CD4-positive, alpha-beta T cell treated with Interleukin-15 for 4 hours (primary cell): Measurements from ENCODE around the gene FGFR3.

Experiments used
- DNase-seq: peaks from one replicate; pipeline ENCODE4 v3.0.0-alpha.2; 2020; ENCODE audit warnings: low spot score

Gene FGFR3

GRCh38 chr4:1788254-1788973 is 4.7 kb upstream of the FGFR3 start:
- no peak for DNase-seq

GRCh38 chr4:1789552-1789951 is 3.5 kb upstream of the FGFR3 start:
- no peak for DNase-seq

GRCh38 chr4:1790005-1790404 is 3.1 kb upstream of the FGFR3 start:
- no peak for DNase-seq

DNA sequence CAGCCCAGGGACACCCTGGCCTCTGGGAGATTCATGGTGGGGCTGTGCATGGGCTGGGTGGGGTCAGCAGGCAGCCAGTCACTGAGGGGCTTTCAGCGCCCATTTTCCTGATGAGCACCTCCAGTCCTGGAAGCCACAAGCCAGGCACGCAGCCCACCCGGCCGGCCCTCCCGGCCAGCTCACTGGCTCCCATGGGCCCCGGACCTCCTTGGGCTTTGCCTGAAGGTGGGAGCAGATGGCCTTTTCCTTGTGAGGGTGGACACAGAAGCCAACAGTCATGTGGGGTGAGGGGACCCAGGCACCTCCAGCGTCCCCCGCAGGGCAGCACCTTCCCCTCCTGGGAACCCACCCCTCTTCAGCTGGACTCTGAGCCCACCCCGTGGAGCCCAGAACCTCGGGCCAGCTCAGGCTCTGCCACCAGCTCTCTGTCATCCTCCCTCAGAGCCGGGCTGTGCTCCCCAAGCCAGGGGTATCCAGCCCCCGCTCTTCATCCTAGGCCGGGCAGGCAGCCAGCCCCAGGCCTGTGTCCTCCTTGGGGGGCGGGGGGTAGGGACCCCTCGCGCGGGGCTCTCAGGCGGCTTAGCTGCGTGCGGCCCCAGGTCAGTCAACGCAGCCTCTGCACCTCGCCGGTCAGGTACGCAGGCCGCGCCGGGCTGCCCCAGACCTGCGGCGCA is 798 bp upstream of the FGFR3 start:
- no peak for DNase-seq

GRCh38 chr4:1793496-1793840 is 375 bp downstream of the FGFR3 start:
- peak; percentile 28 for DNase-seq

DNA sequence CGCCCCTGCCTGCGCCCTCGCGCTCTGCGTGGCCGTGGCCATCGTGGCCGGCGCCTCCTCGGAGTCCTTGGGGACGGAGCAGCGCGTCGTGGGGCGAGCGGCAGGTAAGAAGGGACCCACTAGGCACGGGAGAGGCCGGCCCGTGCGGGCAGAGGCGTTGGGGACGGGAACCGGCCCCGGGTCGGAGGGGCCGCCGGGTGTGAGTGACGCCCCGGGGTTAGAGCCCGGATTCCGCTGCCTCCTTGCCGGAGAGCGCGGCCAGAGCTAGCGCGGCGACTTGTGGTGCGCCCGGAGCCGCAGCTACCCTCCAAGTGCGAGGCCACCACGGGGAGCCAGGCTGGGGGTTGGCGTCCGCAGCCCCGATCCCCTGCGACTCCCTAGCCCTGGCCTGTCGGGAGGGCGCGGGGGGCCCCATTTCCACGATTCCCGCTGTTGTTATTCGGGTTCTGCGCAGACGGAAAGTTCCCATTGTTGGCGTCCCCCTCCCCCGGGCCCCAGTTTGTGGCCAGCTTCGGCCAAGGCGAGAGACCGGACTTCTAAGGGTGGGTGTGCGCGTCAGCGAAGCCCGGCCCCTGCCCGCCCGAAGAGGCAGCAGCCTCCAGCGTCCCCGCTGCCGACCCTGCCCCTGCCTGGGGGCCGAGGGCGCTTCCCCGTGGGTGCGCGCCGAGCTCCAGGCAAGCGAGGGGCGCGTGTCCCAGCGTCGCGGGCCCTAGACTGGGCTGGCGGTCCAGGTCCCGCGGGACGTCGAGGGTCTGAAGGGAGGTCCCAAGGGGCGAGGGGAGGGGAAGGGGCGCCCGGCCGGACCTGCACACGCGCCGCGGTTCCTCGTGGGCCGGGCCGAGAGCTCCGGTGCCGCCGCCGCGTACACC is 1.1 kb downstream of the FGFR3 start:
- DNase-seq: no peak

DNA sequence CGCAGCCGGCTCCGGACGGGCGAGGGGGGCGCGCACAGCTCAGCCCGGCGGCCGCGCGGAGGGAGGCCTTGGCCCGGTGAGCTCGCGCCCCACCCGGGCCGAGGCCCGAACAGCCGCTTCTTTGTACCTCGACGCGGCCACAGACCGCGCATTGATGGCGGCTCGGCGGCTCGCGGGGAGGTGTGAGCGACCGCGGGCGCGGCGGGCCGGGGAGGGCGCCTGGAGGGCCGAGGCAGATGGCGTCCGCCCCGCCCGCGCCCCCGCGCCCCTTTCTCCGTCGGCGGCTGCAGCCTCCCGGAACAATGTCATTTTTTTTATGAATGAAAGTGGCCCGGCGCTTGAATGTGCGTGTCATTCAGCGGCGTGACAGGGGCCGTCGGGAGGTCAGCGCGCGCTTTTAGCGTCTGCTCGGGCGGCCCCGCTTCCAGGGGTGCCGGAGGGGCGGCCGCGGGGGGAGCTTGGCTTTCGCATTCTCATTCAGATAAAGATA is 1.8 kb downstream of the FGFR3 start:
- DNase-seq: no peak

DNA sequence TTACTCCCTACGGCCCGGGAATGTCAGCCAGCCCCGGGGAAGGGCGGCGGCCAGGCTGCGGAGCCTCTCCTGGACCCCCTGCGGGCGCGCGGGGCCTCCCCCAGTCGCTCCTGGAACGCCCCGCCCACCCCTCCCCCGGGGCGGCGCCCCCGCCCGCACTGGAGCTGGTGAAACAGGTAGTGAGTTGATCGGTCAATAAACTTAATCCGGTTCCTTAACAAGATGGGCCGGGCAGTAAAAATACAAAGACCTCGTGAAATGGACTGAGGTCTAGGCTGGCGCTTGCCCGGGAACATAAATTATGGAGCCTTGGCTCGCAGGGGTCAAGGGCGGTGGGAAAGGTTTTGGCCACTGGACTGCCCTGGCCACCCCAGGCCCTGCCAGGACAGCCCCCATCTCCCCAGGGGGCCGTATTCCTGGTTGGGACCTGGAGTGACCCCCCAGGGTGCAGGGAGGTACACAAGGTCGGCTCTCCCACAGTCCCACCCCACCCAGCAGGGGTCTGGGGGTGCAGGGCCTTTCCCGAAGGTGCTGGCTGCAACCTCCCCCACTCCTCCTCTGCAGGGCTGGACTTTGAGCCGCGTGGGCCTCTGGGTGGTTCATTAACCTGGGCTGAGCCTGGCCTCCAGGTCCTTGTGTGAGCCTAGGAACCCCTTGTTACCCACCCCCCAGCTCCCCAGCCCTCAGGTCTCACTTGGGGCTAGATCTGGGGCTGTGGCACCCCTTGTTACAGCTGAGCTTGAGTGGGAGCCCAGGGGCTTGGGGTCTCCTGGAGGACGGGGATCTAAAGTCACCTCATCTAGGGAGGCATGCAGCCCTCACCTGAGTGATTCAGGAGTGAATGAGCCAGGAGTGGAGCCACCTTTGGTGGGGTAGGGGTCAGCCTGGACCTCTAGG is 2.5 kb downstream of the FGFR3 start:
- no peak for DNase-seq

DNA sequence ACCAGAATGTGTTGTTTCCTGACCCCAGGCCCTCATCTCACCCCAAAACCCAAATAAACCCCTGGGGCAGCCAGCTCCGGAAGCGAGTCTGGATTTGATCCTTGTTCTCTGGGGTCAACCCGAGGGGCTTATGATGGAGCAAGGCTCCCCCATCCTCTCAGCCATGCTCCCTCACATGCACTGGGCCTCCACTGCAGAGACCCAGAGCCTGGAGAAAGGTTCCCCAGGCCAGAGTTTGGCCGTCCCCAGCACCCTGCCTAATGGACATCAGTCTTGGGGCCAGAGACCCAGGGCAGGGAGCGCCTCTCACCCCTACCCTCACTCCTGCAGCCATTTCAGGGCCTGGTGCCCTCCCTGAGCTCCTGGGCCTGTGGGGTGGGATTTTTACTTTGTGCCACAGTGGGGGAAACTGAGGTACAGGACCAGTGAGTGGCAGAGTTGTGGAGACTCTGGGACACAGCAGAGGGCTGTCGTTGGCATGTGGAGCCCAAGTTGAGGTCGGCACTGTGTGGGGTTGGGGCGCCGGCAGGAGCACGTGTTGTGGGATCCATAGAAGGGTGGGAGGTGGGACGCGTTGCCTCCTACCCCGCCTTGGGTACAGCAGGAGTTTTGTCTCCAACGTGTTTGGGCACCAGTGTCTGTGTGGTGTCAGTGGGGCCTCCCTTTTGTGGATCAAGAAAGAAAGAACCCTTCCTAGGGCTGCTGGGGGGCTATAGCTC is 3.6 kb downstream of the FGFR3 start:
- DNase-seq: no peak

GRCh38 chr4:1797298-1797860 is 4.3 kb downstream of the FGFR3 start:
- no peak for DNase-seq

DNA sequence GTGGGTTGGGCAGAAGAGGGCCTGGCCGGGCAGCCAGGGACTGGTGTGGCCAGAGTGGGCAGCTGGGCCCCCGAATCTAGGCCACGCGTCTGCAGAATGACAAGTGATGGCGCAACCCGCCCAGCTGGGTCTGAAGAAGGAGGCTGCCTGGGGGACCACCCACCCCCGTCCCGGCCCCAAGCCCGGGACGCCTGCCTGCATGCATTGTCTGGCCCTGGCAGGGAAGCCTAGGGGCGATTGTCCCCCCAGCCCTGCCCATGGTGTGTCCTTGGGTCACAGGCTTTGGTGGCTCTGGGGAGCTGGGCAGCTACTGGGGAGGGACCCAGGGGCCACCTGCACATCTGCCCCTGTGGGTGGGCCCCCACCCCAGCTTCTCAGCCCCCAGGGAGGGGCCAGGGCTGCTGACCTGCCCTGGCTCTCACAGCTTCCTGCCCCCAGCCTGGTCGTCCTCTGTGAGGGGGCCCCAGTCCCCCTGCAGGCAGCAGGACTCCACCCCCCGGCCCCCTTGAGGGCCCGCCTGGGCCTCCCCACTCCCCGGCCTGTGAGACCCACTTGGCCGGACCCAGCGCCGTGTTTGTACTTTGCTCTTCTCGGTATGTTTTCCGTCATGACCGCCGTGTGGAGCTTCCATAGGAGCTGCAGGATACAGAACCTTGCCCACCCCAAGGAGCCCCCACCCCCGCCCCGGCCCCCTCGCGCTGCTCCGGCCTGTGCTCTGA is 4.9 kb downstream of the FGFR3 start:
- DNase-seq: no peak

GRCh38 chr4:1798580-1799386 is 5.7 kb downstream of the FGFR3 start:
- no peak for DNase-seq

- DNase-seq: no peak
These were observed 6.6 kb downstream of the FGFR3 start for GRCh38 chr4:1799387-1800375.

- no peak for DNase-seq
These were observed 7.7 kb downstream of the FGFR3 start for GRCh38 chr4:1800805-1801204.

DNA sequence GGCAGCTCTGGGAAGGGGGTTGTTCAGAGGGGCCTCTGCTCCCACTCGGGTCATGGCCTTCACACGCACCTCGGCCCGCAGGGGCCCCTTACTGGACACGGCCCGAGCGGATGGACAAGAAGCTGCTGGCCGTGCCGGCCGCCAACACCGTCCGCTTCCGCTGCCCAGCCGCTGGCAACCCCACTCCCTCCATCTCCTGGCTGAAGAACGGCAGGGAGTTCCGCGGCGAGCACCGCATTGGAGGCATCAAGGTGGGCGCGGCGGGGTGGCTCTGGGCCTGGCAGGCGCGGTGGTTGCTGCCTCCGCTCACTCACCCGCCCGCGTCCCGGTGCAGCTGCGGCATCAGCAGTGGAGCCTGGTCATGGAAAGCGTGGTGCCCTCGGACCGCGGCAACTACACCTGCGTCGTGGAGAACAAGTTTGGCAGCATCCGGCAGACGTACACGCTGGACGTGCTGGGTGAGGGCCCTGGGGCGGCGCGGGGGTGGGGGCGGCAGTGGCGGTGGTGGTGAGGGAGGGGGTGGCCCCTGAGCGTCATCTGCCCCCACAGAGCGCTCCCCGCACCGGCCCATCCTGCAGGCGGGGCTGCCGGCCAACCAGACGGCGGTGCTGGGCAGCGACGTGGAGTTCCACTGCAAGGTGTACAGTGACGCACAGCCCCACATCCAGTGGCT is 8.3 kb downstream of the FGFR3 start:
- DNase-seq: no peak

DNA sequence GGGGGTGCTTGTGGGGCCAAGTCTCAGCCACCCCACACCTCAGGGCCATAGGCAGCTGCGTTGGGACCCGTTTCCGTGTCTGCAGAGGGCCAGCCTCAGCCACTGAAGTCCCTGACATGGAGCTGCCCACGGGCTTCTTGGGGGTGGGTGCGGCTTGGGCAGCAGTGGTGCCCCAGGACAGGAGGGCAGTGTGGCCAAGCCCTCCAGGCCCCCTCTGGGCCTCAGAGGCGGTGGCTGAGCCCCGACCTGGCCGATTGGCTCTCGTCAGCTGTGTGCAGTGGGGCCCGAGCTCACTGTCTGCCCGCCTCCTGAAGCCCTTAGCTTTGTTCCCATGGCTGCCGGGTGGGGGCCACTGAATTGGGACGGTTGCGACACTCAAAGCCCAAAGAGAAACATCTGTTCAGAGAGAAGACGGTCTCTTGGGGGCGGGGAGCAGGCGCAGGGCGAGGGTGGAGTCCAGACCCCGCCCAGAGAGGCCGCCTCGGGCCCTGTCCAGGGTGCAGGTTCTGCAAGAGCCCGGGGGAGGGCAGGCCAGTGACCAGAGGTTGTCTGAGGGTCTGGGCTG is 9.1 kb downstream of the FGFR3 start:
- DNase-seq: no peak
